G401.6 (cell line): ENCODE measurements around the gene TRAF3IP1.
"Not testable (repeated sequence)": the region's sequence is repeated elsewhere in the genome, so short reads cannot be mapped to it uniquely, and the experiment has no call there.

ENCODE experiments used
- FAIRE-seq: peaks from 2 replicates; lab custom pipeline; 2012; peaks lifted over from hg19 to GRCh38; lab: Jason Lieb, UNC

Gene TRAF3IP1

GRCh38 chr2:238382381-238382781 lies 62.1 kb downstream of the TRAF3IP1 start:
- FAIRE-seq = no peak

- FAIRE-seq = no peak
Observed at GRCh38 chr2:238383135-238383534, 62.8 kb downstream of the TRAF3IP1 start.

- no peak for FAIRE-seq
Observed at GRCh38 chr2:238383743-238384380, 63.5 kb downstream of the TRAF3IP1 start.

GRCh38 chr2:238387332-238387731 lies 67.0 kb downstream of the TRAF3IP1 start:
- FAIRE-seq = no peak

- FAIRE-seq = no peak
Observed at GRCh38 chr2:238388794-238389193, 68.5 kb downstream of the TRAF3IP1 start.

- no peak for FAIRE-seq
Observed at GRCh38 chr2:238389988-238390589, 69.8 kb downstream of the TRAF3IP1 start.

GRCh38 chr2:238391042-238391689 lies 70.8 kb downstream of the TRAF3IP1 start:
- FAIRE-seq = no peak

GRCh38 chr2:238396663-238397062 lies 76.3 kb downstream of the TRAF3IP1 start:
- no peak for FAIRE-seq

GRCh38 chr2:238397356-238397755 lies 77.0 kb downstream of the TRAF3IP1 start:
- FAIRE-seq = no peak

GRCh38 chr2:238398577-238398976 lies 78.3 kb downstream of the TRAF3IP1 start:
- FAIRE-seq = no peak

GRCh38 chr2:238399094-238399493 lies 78.8 kb downstream of the TRAF3IP1 start:
- FAIRE-seq = no peak

- no peak for FAIRE-seq
Observed at GRCh38 chr2:238401551-238401950, 81.2 kb downstream of the TRAF3IP1 start.

- no peak for FAIRE-seq
Observed at GRCh38 chr2:238403632-238404405, 83.5 kb downstream of the TRAF3IP1 start.

- no peak for FAIRE-seq
Observed at GRCh38 chr2:238404406-238405216, 84.3 kb downstream of the TRAF3IP1 start.

- FAIRE-seq = not testable (repeated sequence)
Observed at GRCh38 chr2:238405217-238405555, 84.9 kb downstream of the TRAF3IP1 start.

- no peak for FAIRE-seq
Observed at GRCh38 chr2:238406221-238406997, 86.1 kb downstream of the TRAF3IP1 start.

- no peak for FAIRE-seq
Observed at GRCh38 chr2:238406998-238407285, 86.6 kb downstream of the TRAF3IP1 start.

GRCh38 chr2:238407566-238407965 lies 87.2 kb downstream of the TRAF3IP1 start:
- FAIRE-seq = no peak

- no peak for FAIRE-seq
Observed at GRCh38 chr2:238408615-238409340, 88.5 kb downstream of the TRAF3IP1 start.

- FAIRE-seq = no peak
Observed at GRCh38 chr2:238409341-238410199, 89.3 kb downstream of the TRAF3IP1 start.
